DND-41 (cell line): ENCODE measurements around the gene LRRC23.
"Not testable (repeated sequence)": the region's sequence is repeated elsewhere in the genome, so short reads cannot be mapped to it uniquely, and the experiment has no call there.

ENCODE experiments used
- ATAC-seq: fragments of 200-7000 bp; cut with Tn5 transposase; 3 replicates; pipeline ENCODE4 v1.9.1; 2021; ENCODE audit warnings: low read depth; ENCODE audit not compliant: insufficient read depth
- DNase-seq: peaks from one replicate; pipeline ENCODE4 v3.0.0-alpha.2; 2020
- H2AFZ ChIP-seq: 2 replicates; pipeline ENCODE4 v1.6.0; 2012; ENCODE audit warnings: low read depth, low read length
- H3K27ac ChIP-seq: 2 replicates; pipeline ENCODE4 v1.5.1; 2012; ENCODE audit warnings: low read length, inconsistent platforms
- H3K27me3 ChIP-seq: fragments of 200-600 bp; sonication (generic); 2 replicates; pipeline ENCODE4 v1.6.0; 2012; ENCODE audit warnings: low read length, mild to moderate bottlenecking, inconsistent platforms; ENCODE audit not compliant: insufficient read depth, poor library complexity
- H3K36me3 ChIP-seq: 2 replicates; pipeline ENCODE4 v1.5.1; 2012; ENCODE audit warnings: low read length, inconsistent platforms; ENCODE audit not compliant: insufficient read depth
- H3K4me1 ChIP-seq: 2 replicates; pipeline ENCODE4 v1.5.1; 2012; ENCODE audit warnings: mild to moderate bottlenecking, low read length; ENCODE audit not compliant: insufficient read depth
- H3K4me2 ChIP-seq: 2 replicates; pipeline ENCODE4 v1.6.0; 2012; ENCODE audit warnings: mild to moderate bottlenecking, moderate library complexity, low read length, inconsistent platforms; ENCODE audit not compliant: insufficient read depth
- H3K4me3 ChIP-seq, 2 experiments: fragments of 200-600 bp in 1 of 2; shearing (Covaris generic) in 1 of 2; 2 replicates each; pipeline ENCODE4 v1.5.1; 2012 to 2016; ENCODE audit warnings: inconsistent platforms in 2 of 2, low read length in 2 of 2, mild to moderate bottlenecking in 2 of 2, low read depth in 1 of 2, moderate library complexity in 1 of 2
- H3K79me2 ChIP-seq: 2 replicates; pipeline ENCODE4 v1.6.0; 2012; ENCODE audit warnings: low read length, inconsistent platforms; ENCODE audit not compliant: insufficient read depth
- H3K9ac ChIP-seq: 2 replicates; pipeline ENCODE4 v1.6.0; 2012; ENCODE audit warnings: low read depth, mild to moderate bottlenecking, inconsistent platforms, low read length, moderate library complexity
- H3K9me3 ChIP-seq: 2 replicates; pipeline ENCODE4 v1.5.1; 2012; ENCODE audit warnings: low read length, moderate library complexity, mild to moderate bottlenecking, inconsistent platforms; ENCODE audit not compliant: insufficient read depth, severe bottlenecking
- H4K20me1 ChIP-seq: 2 replicates; pipeline ENCODE4 v1.6.0; 2012; ENCODE audit warnings: low read length; ENCODE audit not compliant: insufficient read depth
- CTCF ChIP-seq: IDR thresholded peaks from 2 replicates; pipeline ENCODE4 v1.5.1; 2012; ENCODE audit warnings: borderline replicate concordance, low read length, moderate library complexity, mild to moderate bottlenecking; ENCODE audit not compliant: poor library complexity, severe bottlenecking; ENCODE audit errors: extremely low read depth
- EZH2 ChIP-seq: IDR thresholded peaks from 3 replicates; pipeline ENCODE4 v1.6.1; 2012; ENCODE audit warnings: borderline replicate concordance, low read depth, mild to moderate bottlenecking, moderate library complexity, low read length, inconsistent platforms; ENCODE audit not compliant: severe bottlenecking

Gene LRRC23

DNA sequence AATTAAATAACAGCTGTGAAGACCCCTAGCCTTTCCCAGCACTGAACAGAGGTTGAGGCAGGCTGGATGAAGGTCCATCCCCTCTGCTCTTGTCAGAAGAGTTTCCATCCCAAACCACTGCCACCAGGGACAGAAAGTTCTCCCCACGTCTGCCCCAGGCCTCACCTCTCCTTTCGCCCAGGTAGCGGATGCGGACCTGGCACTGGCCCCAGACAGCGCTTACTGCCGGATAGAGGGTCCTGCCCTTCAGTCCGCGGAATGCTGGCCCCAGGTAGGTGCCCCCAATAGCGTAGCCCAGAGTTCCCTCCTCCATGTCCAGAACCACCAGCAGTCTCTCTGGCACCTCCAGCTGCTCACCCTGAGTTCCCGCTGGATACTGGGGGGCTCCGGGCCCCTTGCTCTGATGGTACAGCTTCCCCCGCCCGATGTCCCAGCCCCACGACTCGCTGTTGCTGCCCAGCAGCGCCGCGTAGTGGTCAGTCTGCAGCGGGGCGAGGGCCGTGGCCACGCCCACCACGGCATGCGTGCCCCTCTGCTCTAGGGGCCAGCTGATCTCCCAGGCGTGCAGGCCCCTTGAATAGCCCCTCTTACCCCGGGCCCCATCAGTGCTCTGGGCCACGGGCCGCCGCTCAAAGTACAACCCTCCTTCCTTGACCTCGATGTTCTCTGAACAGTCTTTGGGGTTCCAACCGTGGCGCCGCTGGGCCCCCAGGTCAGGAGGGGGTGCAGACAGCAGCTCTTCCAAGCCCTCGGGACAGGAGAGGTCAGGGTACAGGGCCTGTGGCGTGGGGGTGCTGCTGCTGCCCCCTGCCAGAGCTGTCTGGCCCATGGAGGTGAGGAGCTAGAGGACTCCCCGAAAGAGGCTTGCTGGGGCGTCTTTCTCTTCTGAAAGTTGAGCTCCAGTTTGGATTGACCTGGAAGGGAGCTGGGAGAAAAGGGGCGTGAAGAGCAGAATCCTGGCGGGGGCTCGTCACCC, 32.3 kb upstream of the LRRC23 start:
- H3K27ac ChIP-seq: peak overlapping the region; percentile 80
- H2AFZ ChIP-seq: peak overlapping the region; percentile 68
- peaks cover 51% of the 10 kb centered on the region for H3K79me2 ChIP-seq
- peak overlapping the region; percentile 99 for H3K4me2 ChIP-seq
- peak; percentile 49 for ATAC-seq
- H3K9ac ChIP-seq: peak overlapping the region; percentile 89
- DNase-seq: peak; percentile 88
- H3K9me3 ChIP-seq: no peaks in the 10 kb centered on the region
- H4K20me1 ChIP-seq: peaks cover 45% of the 10 kb centered on the region
- H3K4me1 ChIP-seq: peaks cover 61% of the 10 kb centered on the region
- TF ChIP-seq EZH2 (no peak), CTCF (peak; percentile 98)
- H3K4me3 ChIP-seq: peak overlapping the region; percentile 87 to 95
- H3K36me3 ChIP-seq: peaks cover 60% of the 10 kb centered on the region
- H3K27me3 ChIP-seq: no peaks in the 10 kb centered on the region

DNA sequence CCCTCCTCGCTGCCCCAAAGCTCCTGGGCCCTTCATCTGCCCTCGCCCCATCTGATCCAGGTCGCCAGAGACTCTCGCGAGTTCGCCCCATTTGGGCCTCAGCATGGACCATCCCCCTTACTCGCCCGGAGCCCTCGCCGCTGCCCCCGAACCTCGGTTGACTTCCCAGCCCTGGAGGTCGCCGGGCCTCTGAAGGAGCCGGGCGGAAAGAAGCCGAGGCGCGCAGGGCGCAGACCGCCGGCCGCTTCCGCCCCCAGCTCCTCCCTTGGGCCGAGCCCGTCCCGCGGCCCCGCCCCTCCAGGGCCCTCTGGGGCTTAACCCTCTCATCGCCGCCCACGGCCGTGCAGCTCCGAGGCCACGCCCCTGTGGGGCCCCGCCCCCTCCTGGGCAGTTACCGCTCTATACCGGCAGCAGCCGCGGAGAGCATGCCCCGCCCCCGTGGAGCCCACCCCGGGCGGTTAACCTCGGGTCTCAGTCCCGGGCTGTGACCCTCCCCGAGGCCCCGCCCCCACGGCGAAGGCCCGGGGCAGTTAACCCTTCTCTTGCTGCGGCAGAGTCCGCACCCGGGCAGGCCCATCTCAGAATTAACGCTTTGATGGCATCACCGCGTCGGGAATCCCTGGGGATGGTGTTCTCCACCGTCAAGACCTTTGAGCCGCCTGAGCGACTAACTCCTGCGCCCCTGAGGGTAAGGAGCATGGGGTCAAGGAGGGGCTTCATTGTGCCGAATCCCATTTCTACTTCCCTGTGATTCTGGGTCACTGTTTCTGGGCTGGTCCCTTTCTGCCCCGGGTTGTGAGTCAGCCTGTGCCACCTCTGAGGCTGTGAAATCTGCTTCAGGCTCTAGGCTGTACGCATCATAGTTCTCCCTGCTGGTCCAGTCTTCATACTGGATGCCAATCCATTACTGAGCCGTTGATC, 31.3 kb upstream of the LRRC23 start, which contains the start of gene SPSB2:
TSS of gene SPSB2 (minus strand) at position 210 of the 921 bp plus-strand sequence. CDS start 402 bp downstream, outside the sequence.
- peak within 1 kb of the TSS; percentile 87 to 95 for H3K4me3 ChIP-seq
- peaks cover 41% of the 10 kb centered on the region for H3K79me2 ChIP-seq
- peak within 1 kb of the TSS; percentile 89 for H2AFZ ChIP-seq
- H3K9me3 ChIP-seq: no peaks in the 10 kb centered on the region
- ATAC-seq (peak; percentile 82), DNase-seq (peak; percentile 99)
- H3K4me2 ChIP-seq: peak within 1 kb of the TSS; percentile 99
- H3K4me1 ChIP-seq: peaks cover 58% of the 10 kb centered on the region
- peaks cover 41% of the 10 kb centered on the region for H4K20me1 ChIP-seq
- TF ChIP-seq EZH2 (no peak), CTCF (no peak)
- peak within 1 kb of the TSS; percentile 80 for H3K27ac ChIP-seq
- H3K9ac ChIP-seq: peak within 1 kb of the TSS; percentile 89
- H3K27me3 ChIP-seq: no peaks in the 10 kb centered on the region
- H3K36me3 ChIP-seq: peaks cover 56% of the 10 kb centered on the region

DNA sequence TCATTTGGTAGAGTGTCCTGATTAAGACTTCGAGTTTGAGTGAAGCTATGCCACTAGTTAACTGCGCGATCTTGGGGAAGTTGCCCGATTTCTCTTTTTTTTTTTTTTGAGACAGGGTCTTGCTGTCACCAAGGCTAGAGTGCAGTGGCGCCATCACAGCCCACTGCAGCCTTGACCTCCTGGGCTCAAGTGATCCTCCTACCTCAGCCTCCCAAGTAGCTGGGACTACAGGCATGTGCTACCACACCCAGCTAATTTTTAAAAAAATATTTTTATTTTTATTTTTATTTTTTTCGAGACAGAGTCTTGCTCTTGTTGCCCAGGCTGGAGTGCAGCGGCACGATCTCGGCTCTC, 30.6 kb upstream of the LRRC23 start:
- not testable (repeated sequence) for H3K9me3 ChIP-seq, ATAC-seq, H3K27me3 ChIP-seq, DNase-seq
- Histone ChIP-seq H3K27ac (peak overlapping the region; percentile 77), H3K36me3 (peaks cover 50% of the 10 kb centered on the region), H2AFZ (peak overlapping the region; percentile 89), H3K4me1 (peaks cover 51% of the 10 kb centered on the region), H3K9ac (peak overlapping the region; percentile 89), H3K79me2 (peaks cover 35% of the 10 kb centered on the region), H3K4me3 (peak overlapping the region; percentile 87 to 95; a peak in 3 of 4 replicates), H3K4me2 (peak overlapping the region; percentile 99), H4K20me1 (peaks cover 35% of the 10 kb centered on the region)

- not testable (repeated sequence) for H4K20me1 ChIP-seq, H3K9ac ChIP-seq, H3K9me3 ChIP-seq, ATAC-seq, H3K4me2 ChIP-seq, H3K27me3 ChIP-seq, H3K27ac ChIP-seq, H3K79me2 ChIP-seq, H3K4me3 ChIP-seq, DNase-seq, H3K4me1 ChIP-seq, H2AFZ ChIP-seq
- H3K36me3 ChIP-seq: peaks cover 25% of the 10 kb centered on the region
Measured at GRCh38 chr12:6879824-6880223, 24.8 kb upstream of the LRRC23 start.
